Fibroblast of lung (primary cell): ENCODE results near the gene CERS6. TPM values are rescaled to one million over a fixed set of nuclear protein-coding genes. Genes with fewer than 3 reads are reported as not detected.
"Not testable (repeated sequence)": the region's sequence is repeated elsewhere in the genome, so short reads cannot be mapped to it uniquely, and the experiment has no call there.

Experiments
- DNase-seq, 2 donors: peaks; one replicate each; pipeline versions ENCODE4 v3.0.0 to v3.0.0-alpha.2; 2010; ENCODE audit warnings: low read depth in 2 of 2
- H2AFZ ChIP-seq: 2 replicates; pipeline ENCODE4 v1.5.1; 2012; ENCODE audit warnings: low read length, control low read depth, inconsistent platforms
- H3K27ac ChIP-seq: 2 replicates; pipeline ENCODE4 v1.5.1; 2011; ENCODE audit warnings: low read length, control low read depth; ENCODE audit not compliant: insufficient read depth
- H3K27me3 ChIP-seq: 2 replicates; pipeline ENCODE4 v1.5.1; 2011; ENCODE audit warnings: mild to moderate bottlenecking, low read length; ENCODE audit not compliant: control insufficient read depth, insufficient read depth
- H3K36me3 ChIP-seq: 2 replicates; pipeline ENCODE4 v1.5.1; 2011; ENCODE audit warnings: low read length; ENCODE audit not compliant: control insufficient read depth, insufficient read depth
- H3K4me1 ChIP-seq: 2 replicates; pipeline ENCODE4 v1.5.1; 2011; ENCODE audit warnings: low read length; ENCODE audit not compliant: control insufficient read depth, insufficient read depth; ENCODE audit errors: extremely low read depth
- H3K4me2 ChIP-seq: 2 replicates; pipeline ENCODE4 v1.5.1; 2011; ENCODE audit warnings: low read length, control low read depth; ENCODE audit not compliant: insufficient read depth; ENCODE audit errors: extremely low read depth
- H3K4me3 ChIP-seq, 4 experiments: fragments of 200-600 bp in 1 of 4; sonication (generic) in 1 of 4; replicated peaks in 1 of 4; 2 replicates each; pipeline ENCODE4 v1.5.1; 2011 to 2016; ENCODE audit warnings: low read length in 4 of 4, low read depth in 3 of 4, mild to moderate bottlenecking in 3 of 4, control low read depth in 2 of 4, inconsistent platforms in 1 of 4, mixed read lengths in 1 of 4; ENCODE audit not compliant: insufficient read depth in 1 of 4; ENCODE audit errors: control extremely low read depth in 1 of 4
- H3K79me2 ChIP-seq: 2 replicates; pipeline ENCODE4 v1.5.1; 2012; ENCODE audit warnings: mild to moderate bottlenecking, low read length, inconsistent platforms; ENCODE audit not compliant: control insufficient read depth, insufficient read depth
- H3K9ac ChIP-seq: 2 replicates; pipeline ENCODE4 v1.5.1; 2011; ENCODE audit warnings: mild to moderate bottlenecking, low read length, control low read depth; ENCODE audit not compliant: insufficient read depth
- H3K9me3 ChIP-seq: 2 replicates; pipeline ENCODE4 v1.5.1; 2012; ENCODE audit warnings: low read depth, low read length; ENCODE audit not compliant: control insufficient read depth, insufficient read depth
- H4K20me1 ChIP-seq: 2 replicates; pipeline ENCODE4 v1.5.1; 2011; ENCODE audit warnings: low read length; ENCODE audit not compliant: control insufficient read depth, insufficient read depth; ENCODE audit errors: extremely low read depth
- EZH2 ChIP-seq: IDR thresholded peaks from 2 replicates; pipeline ENCODE4 v1.5.1; 2012; ENCODE audit warnings: low read length, control low read depth, mild to moderate bottlenecking; ENCODE audit errors: missing control alignments
- polyA plus RNA-seq, 2 donors: library from polyadenylated mRNA; depleted of rRNA in 1 of 2; stranded (reverse) in 1 of 2; unstranded in 1 of 2; fragments of >200 nt; gene quantifications; 2 replicates each; pipeline ENCODE4 v1.2.1, GENCODE V29; 2011 to 2012; ENCODE audit warnings: missing spikeins in 1 of 2
- total RNA-seq: library from RNA; depleted of rRNA; stranded (reverse); fragments of >200 nt; gene quantifications from 2 replicates; pipeline ENCODE4 v1.2.1, GENCODE V29; 2014
- TF ChIP-seq, protein P1 (sequence below), 2 donors: IDR thresholded peaks in 1 of 2; conservative IDR thresholded peaks in 1 of 2; 1 replicate in 1 of 2; 2 replicates in 1 of 2; pipeline ENCODE4 v1.5.1; 2011 to 2012; ENCODE audit warnings: low read length in 2 of 2, control low read depth in 1 of 2, inconsistent platforms in 1 of 2, low read depth in 1 of 2, mild to moderate bottlenecking in 1 of 2

Gene CERS6
- total and polyA plus RNA-seq, 2 donors (not counting 1 experiment from before 2014, with no cell fraction given) = 7.2 to 16.5 TPM

DNA sequence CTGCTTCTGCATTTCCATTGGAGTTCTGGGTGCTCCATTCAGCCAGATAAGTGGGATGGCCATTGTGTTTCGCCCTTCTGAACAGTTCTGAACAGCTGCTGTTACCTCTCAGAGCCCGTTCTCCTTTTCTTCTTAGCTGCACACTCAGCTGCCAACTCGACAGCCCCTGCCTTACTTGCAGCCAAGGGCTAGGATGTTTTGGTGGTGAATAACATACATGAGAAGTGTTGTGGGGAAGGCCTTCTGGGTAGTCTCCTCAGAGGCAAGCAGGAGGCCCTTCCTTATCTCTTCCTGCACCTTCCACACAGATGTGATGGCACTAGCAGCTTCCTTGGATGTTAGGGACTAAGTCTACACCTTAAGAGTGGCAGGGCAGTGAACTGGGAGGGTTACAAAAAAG is 207.9 kb downstream of the CERS6 start:
- Histone ChIP-seq H3K27me3 (no peaks in the 10 kb centered on the region), H3K4me2 (no peak overlapping the region), H3K9me3 (no peaks in the 10 kb centered on the region), H3K9ac (no peak overlapping the region), H2AFZ (no peak overlapping the region), H3K79me2 (no peaks in the 10 kb centered on the region), H3K27ac (no peak overlapping the region), H4K20me1 (no peaks in the 10 kb centered on the region), H3K4me1 (peaks cover 2% of the 10 kb centered on the region), H3K36me3 (no peaks in the 10 kb centered on the region), H3K4me3 (no peak overlapping the region)
- TF ChIP-seq EZH2 = no peak
- TF ChIP-seq, protein P1, sequence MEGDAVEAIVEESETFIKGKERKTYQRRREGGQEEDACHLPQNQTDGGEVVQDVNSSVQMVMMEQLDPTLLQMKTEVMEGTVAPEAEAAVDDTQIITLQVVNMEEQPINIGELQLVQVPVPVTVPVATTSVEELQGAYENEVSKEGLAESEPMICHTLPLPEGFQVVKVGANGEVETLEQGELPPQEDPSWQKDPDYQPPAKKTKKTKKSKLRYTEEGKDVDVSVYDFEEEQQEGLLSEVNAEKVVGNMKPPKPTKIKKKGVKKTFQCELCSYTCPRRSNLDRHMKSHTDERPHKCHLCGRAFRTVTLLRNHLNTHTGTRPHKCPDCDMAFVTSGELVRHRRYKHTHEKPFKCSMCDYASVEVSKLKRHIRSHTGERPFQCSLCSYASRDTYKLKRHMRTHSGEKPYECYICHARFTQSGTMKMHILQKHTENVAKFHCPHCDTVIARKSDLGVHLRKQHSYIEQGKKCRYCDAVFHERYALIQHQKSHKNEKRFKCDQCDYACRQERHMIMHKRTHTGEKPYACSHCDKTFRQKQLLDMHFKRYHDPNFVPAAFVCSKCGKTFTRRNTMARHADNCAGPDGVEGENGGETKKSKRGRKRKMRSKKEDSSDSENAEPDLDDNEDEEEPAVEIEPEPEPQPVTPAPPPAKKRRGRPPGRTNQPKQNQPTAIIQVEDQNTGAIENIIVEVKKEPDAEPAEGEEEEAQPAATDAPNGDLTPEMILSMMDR (conservative IDR thresholded peaks at IDR 0.05 in 1 of 2, IDR thresholded peaks at IDR 0.05 in 1 of 2; ENCODE audit: low read depth in 1 of 2, low read length in 2 of 2) = no peak
- DNase-seq = peak; percentile 23 to 75

GRCh38 chr2:168664715-168665114 is 208.6 kb downstream of the CERS6 start:
- H3K27me3 ChIP-seq, H3K4me1 ChIP-seq, DNase-seq, H3K4me3 ChIP-seq, H2AFZ ChIP-seq, H3K4me2 ChIP-seq, H3K36me3 ChIP-seq, H4K20me1 ChIP-seq, H3K9ac ChIP-seq, H3K9me3 ChIP-seq, H3K27ac ChIP-seq, H3K79me2 ChIP-seq: not testable (repeated sequence)

GRCh38 chr2:168666339-168666738 is 210.3 kb downstream of the CERS6 start:
- H3K36me3 ChIP-seq = no peaks in the 10 kb centered on the region
- H3K4me2 ChIP-seq = no peak overlapping the region
- peaks cover 2% of the 10 kb centered on the region for H3K4me1 ChIP-seq
- TF ChIP-seq, protein P1 (conservative IDR thresholded peaks at IDR 0.05 in 1 of 2, IDR thresholded peaks at IDR 0.05 in 1 of 2; ENCODE audit: low read depth in 1 of 2, low read length in 2 of 2) = no peak
- no peak for TF ChIP-seq EZH2
- no peak overlapping the region for H3K9ac ChIP-seq
- no peak overlapping the region for H3K4me3 ChIP-seq
- DNase-seq = peak; percentile 28 to 78
- no peak overlapping the region for H2AFZ ChIP-seq
- no peaks in the 10 kb centered on the region for H4K20me1 ChIP-seq
- H3K79me2 ChIP-seq = no peaks in the 10 kb centered on the region
- H3K27ac ChIP-seq = no peak overlapping the region
- no peaks in the 10 kb centered on the region for H3K27me3 ChIP-seq
- H3K9me3 ChIP-seq = no peaks in the 10 kb centered on the region
